PC-3 (cell line): ENCODE results near the gene SPNS3. TPM values are rescaled to one million over a fixed set of nuclear protein-coding genes. Genes with fewer than 3 reads are reported as not detected.

Source experiments
- ATAC-seq: fragments of 200-7000 bp; cut with Tn5 transposase; 2 replicates; pipeline ENCODE4 v1.9.1; 2020; ENCODE audit warnings: mild to moderate bottlenecking, moderate library complexity
- BruUV-seq: library from RNA; stranded (reverse); fragments of 400-500 nt; replicated peaks from 2 replicates; lab custom pipeline; 2021; lab: Mats Ljungman, UMichigan
- CTCF ChIA-PET: fragments of 300-600 bp; sonication (Branson Sonifier 250); formaldehyde crosslinking; loops from one replicate; lab custom pipeline; 2022; ENCODE audit warnings: antibody characterized with exemption; lab: Charles Lee
- POLR2A ChIA-PET: fragments of 300-600 bp; sonication (Branson Sonifier 250); formaldehyde crosslinking; loops from one replicate; lab custom pipeline; 2022; ENCODE audit warnings: antibody characterized with exemption; ENCODE audit not compliant: unreplicated experiment; lab: Charles Lee
- DNase-seq: peaks from one replicate; pipeline ENCODE4 v3.0.0-alpha.2; 2015
- H2AFZ ChIP-seq: fragments of 300-600 bp; sonication (generic); 2 replicates; pipeline ENCODE4 v1.6.0; 2016; ENCODE audit warnings: antibody characterized with exemption, low read length
- H3F3A ChIP-seq: fragments of 300-600 bp; sonication (generic); one replicate; pipeline ENCODE4 v1.6.0; 2017; ENCODE audit warnings: antibody characterized with exemption, low read length, control low read depth, mild to moderate bottlenecking; ENCODE audit not compliant: unreplicated experiment
- H3K27ac ChIP-seq: fragments of 300-600 bp; sonication (generic); 2 replicates; pipeline ENCODE4 v1.5.1; 2016; ENCODE audit warnings: mild to moderate bottlenecking, low read length
- H3K27me3 ChIP-seq: fragments of 300-600 bp; sonication (generic); 2 replicates; pipeline ENCODE4 v1.6.1; 2016; ENCODE audit warnings: low read length, mixed read lengths
- H3K36me3 ChIP-seq: fragments of 300-600 bp; sonication (generic); 2 replicates; pipeline ENCODE4 v1.6.1; 2016; ENCODE audit warnings: low read depth, mixed run types, low read length, mixed read lengths
- H3K4me1 ChIP-seq: fragments of 300-600 bp; sonication (generic); 2 replicates; pipeline ENCODE4 v1.5.1; 2016; ENCODE audit warnings: low read length; ENCODE audit not compliant: insufficient read depth
- H3K4me2 ChIP-seq: fragments of 300-600 bp; sonication (generic); 2 replicates; pipeline ENCODE4 v1.6.0; 2016; ENCODE audit warnings: low read length
- H3K4me3 ChIP-seq: fragments of 300-600 bp; sonication (generic); 2 replicates; pipeline ENCODE4 v1.5.1; 2016; ENCODE audit warnings: mild to moderate bottlenecking, low read length, mixed read lengths
- H3K79me2 ChIP-seq: fragments of 300-600 bp; sonication (generic); 2 replicates; pipeline ENCODE4 v1.6.1; 2017; ENCODE audit warnings: low read length, mixed read lengths
- H3K9ac ChIP-seq: fragments of 300-600 bp; sonication (generic); 2 replicates; pipeline ENCODE4 v1.6.0; 2016; ENCODE audit warnings: mild to moderate bottlenecking, low read length
- H3K9me2 ChIP-seq: fragments of 300-600 bp; sonication (generic); replicated peaks from 2 replicates; pipeline ENCODE4 v1.6.1; 2016; ENCODE audit warnings: mixed run types, low read length, mixed read lengths
- H3K9me3 ChIP-seq: fragments of 300-600 bp; sonication (generic); 2 replicates; pipeline ENCODE4 v1.6.1; 2016; ENCODE audit warnings: low read length, mixed read lengths
- H4K20me1 ChIP-seq: fragments of 300-600 bp; sonication (generic); 2 replicates; pipeline ENCODE4 v1.6.1; 2016; ENCODE audit warnings: low read length, mixed read lengths
- CTCF ChIP-seq: fragments of 300-600 bp; sonication (generic); conservative IDR thresholded peaks from 2 replicates; pipeline ENCODE4 v1.5.1; 2017; ENCODE audit warnings: antibody characterized with exemption, low read depth, mild to moderate bottlenecking, low read length
- EZH2 ChIP-seq: fragments of 300-600 bp; sonication (generic); IDR thresholded peaks from one replicate; pipeline ENCODE4 v1.6.1; 2017; ENCODE audit warnings: antibody characterized with exemption, mild to moderate bottlenecking, low read length; ENCODE audit not compliant: unreplicated experiment
- EZH2phosphoT487 ChIP-seq: fragments of 300-600 bp; sonication (generic); IDR thresholded peaks from 2 replicates; pipeline ENCODE4 v1.6.1; 2018; ENCODE audit warnings: mild to moderate bottlenecking, antibody characterized with exemption, low read length, borderline replicate concordance
- intact Hi-C: fragments of 100-400 bp; cut with micrococcal nuclease; formaldehyde crosslinking; loops from 2 replicates; pipeline ENCODE4 v1.9.0; 2023
- total RNA-seq: library from RNA; depleted of rRNA; stranded (reverse); fragments of >200 nt; gene quantifications from 2 replicates; pipeline ENCODE4 v1.2.3, GENCODE V29; 2014

Gene SPNS3
- total RNA-seq, 1 experiment from 2014 or later = 0.69 TPM

DNA sequence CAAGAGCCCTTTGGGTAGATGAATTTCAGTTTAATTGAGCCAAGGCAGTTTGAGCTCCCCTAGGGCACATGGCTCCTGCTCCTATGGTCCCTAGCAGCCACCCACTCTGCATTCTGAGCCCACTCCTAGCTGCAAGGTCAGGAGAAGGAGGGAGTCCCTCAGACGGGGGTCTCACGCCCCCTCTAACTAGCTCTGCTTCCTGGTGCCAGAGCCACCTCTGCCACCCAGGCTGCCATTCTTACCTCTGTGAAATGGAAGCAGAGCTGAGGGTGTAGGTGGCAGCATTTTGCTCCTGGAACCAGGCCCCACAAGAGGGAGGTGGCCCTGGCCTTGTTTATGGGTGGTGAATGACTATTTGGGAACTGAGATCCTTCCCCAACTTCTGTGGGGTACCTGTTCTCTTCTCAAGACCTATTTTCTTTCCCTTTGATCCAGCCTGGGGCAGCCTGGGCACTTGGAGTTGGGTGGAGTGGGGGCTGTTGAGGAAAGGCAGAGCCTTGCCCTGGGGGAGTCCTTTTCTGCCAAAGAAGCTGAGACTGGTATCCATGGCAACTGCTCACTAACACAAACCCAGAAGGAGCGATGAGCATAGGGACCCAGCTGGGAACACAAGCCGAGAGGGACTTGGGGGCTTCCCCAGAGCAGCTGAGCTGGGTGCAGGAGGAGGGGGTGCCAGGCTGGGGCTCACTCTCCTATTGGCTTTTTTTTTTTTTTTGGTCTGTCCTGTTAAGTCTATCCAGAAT lies 69.7 kb downstream of the SPNS3 start:
- POLR2A ChIA-PET = no interaction called here
- BruUV-seq = no TSS peak
- H3K27me3 ChIP-seq = peaks cover 12% of the 10 kb centered on the region; the same call in 1 of the 2 replicates
- CTCF ChIA-PET = no interaction called here
- TF ChIP-seq CTCF = no peak
- no peak for TF ChIP-seq EZH2
- TF ChIP-seq EZH2phosphoT487 = no peak
- H3K4me2 ChIP-seq = no peak overlapping the region
- H3K27ac ChIP-seq = no peak overlapping the region
- H3F3A ChIP-seq = no peaks in the 10 kb centered on the region
- no peaks in the 10 kb centered on the region for H3K36me3 ChIP-seq
- H2AFZ ChIP-seq = no peak overlapping the region
- H3K9ac ChIP-seq = no peak overlapping the region
- no peak for DNase-seq
- no peaks in the 10 kb centered on the region for H3K9me3 ChIP-seq
- intact Hi-C loops = no loop called here
- no peaks in the 10 kb centered on the region for H3K79me2 ChIP-seq
- H3K4me3 ChIP-seq = no peak overlapping the region
- no peaks in the 10 kb centered on the region for H3K9me2 ChIP-seq
- no peaks in the 10 kb centered on the region for H4K20me1 ChIP-seq
- H3K4me1 ChIP-seq = peaks cover 17% of the 10 kb centered on the region
- no peak for ATAC-seq

DNA sequence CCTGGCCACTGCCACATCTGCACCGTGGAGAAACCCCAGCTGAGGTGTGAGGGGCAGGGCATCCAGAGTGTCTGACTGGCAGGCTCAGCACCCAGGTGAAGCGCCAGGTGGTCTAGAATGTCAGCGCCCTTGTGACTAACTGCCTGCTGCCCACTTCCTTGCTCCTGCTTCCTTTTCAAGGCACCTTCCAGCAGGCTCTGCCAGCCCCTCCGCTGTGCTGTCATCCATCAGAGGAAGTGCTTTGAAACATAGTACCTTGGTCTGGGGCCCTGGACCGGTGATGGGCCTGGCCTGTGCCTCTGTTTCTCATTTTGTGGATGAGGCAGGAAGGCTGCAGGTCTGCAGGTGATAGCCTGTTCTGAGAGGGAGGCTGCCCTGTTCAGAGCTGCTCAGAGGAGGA lies 70.4 kb downstream of the SPNS3 start:
- ATAC-seq = peak; percentile 37
- DNase-seq = peak; percentile 34
- Histone ChIP-seq H3K9me3 (no peaks in the 10 kb centered on the region), H2AFZ (no peak overlapping the region), H4K20me1 (no peaks in the 10 kb centered on the region), H3K4me3 (no peak overlapping the region), H3K4me1 (peaks cover 17% of the 10 kb centered on the region), H3K27me3 (peaks cover 12% of the 10 kb centered on the region; the same call in 1 of the 2 replicates), H3K27ac (no peak overlapping the region), H3K9ac (no peak overlapping the region), H3K9me2 (no peaks in the 10 kb centered on the region), H3K4me2 (no peak overlapping the region), H3F3A (no peaks in the 10 kb centered on the region), H3K79me2 (no peaks in the 10 kb centered on the region), H3K36me3 (no peaks in the 10 kb centered on the region)
- intact Hi-C loops = no loop called here
- TF ChIP-seq EZH2 = no peak
- TF ChIP-seq EZH2phosphoT487 = no peak
- no peak for TF ChIP-seq CTCF
- no TSS peak for BruUV-seq
- ChIA-PET POLR2A (no interaction called here), CTCF (no interaction called here)

- DNase-seq (peak; percentile 53), ATAC-seq (peak; percentile 35; the same call in 1 of the 2 replicates)
- Histone ChIP-seq H2AFZ (no peak overlapping the region), H3K9ac (no peak overlapping the region), H3K4me2 (no peak overlapping the region), H3K9me3 (no peaks in the 10 kb centered on the region), H3K79me2 (no peaks in the 10 kb centered on the region), H3K4me3 (no peak overlapping the region), H3K4me1 (peaks cover 17% of the 10 kb centered on the region), H3K27ac (no peak overlapping the region), H4K20me1 (no peaks in the 10 kb centered on the region), H3K9me2 (no peaks in the 10 kb centered on the region), H3K36me3 (no peaks in the 10 kb centered on the region), H3K27me3 (peaks cover 2% of the 10 kb centered on the region; the same call in 1 of the 2 replicates), H3F3A (no peaks in the 10 kb centered on the region)
- no TSS peak for BruUV-seq
- intact Hi-C loops = no loop called here
- POLR2A ChIA-PET = interaction anchor here (0.5 kb wide), 1 partner anchor 294 kb away, joined by 12 read pairs; no protein-coding TSS in a partner anchor
- TF ChIP-seq EZH2phosphoT487 (no peak), EZH2 (no peak), CTCF (no peak)
- CTCF ChIA-PET = no interaction called here
These were observed 71.4 kb downstream of the SPNS3 start for GRCh38 chr17:4505187-4505586.
